CMK (cell line): ENCODE data around the gene ZNF777.
"Not testable (repeated sequence)": the region's sequence is repeated elsewhere in the genome, so short reads cannot be mapped to it uniquely, and the experiment has no call there.

Experiments
- DNase-seq: peaks from one replicate; pipeline ENCODE4 v3.0.0-alpha.2; 2010; ENCODE audit warnings: low read depth

The ZNF777 gene

DNA sequence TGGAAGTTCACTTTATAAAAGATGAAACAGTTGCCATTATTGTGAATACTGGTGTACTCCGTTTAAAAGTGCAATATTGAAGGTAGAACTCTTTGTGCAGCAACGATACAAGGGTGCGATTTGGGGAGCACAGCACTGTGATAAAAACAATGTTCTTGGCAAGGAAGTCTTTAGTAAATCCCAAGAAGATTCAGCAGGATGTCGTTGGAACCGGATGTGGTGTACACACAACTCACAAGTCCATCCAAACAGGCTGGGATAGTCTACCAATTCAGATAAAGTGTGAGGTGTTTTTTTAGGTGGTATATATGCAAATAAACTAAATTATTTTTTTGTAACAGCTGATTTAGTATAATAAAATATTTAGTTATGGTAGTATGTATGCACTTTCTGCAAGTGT lies 46.7 kb downstream of the ZNF777 start:
- no peak for DNase-seq

DNA sequence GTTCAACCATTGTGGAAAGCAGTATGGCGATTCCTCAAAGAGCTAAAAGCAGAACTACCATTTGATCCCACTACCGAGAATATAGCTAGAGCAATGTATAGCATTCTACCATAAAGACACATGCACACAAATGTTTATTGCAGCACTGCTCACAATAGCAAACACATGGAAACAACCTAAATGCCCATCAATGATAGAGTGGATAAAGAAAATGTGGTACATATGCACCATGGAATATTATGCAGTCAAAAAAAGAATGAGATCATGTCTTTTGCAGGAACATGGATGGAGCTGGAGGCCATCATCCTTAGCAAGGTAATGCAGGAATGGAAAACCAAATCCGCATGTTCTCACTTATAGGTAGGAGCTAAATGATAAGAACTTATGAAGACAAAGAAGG lies 47.8 kb downstream of the ZNF777 start:
- not testable (repeated sequence) for DNase-seq

DNA sequence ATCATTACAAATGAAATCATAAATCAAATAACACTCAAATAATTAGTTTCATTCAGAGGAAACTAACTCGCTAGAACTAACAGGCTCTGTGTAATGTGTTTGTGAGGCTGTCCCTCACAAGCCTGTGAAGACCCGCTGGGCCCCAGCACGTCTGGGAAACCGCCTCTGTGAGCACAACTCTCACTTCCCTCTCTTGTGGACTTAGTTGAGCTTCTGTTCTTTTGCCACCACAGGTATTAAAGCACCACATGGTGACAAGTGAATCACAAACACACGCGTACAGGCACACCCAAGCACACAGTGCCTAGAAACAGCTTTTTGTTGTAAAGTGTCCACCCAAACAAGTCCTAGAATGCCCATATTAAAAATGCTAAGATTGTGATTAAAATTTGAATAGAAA lies 51.0 kb downstream of the ZNF777 start:
- DNase-seq: no peak

DNA sequence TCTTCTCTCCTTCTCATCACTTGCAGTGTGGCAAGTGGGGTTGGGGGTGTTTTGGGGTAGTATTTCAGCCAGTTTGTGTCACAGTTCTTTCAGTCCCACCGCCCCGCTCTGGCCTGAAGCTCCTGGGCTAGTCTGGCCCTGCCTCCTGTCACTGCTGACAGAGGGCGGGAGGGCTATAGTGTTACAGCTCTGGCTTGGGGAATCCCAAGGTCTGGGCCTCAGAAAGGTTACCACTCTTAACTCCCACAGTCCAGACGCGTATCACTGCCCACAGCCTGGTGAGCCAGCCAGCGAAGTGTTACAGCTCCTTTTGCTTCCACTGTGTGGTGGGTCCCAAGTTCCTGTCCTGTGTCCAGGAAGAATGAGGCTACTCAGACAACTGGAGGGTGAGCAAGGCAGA lies 56.0 kb downstream of the ZNF777 start:
- no peak for DNase-seq

DNA sequence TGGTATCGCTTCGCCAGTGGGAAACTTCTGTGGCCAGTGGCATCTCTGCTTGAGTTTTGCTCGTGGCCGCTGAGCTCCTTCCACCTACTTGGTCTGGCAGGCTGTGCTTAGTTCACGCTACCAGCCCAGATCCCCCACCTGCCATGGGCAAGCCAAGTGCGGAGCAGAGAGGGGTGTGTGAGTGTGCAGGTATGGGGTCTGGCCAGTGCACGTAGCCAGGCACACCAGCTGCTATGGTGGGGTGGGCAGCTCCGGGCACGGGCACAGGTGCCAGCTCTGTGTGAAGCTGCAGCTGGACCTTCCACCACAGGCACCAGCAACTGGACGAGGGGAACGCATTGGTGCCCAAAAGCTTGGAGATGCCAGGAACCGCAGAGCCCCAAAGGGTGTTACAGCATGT lies 56.5 kb downstream of the ZNF777 start:
- DNase-seq: no peak

DNA sequence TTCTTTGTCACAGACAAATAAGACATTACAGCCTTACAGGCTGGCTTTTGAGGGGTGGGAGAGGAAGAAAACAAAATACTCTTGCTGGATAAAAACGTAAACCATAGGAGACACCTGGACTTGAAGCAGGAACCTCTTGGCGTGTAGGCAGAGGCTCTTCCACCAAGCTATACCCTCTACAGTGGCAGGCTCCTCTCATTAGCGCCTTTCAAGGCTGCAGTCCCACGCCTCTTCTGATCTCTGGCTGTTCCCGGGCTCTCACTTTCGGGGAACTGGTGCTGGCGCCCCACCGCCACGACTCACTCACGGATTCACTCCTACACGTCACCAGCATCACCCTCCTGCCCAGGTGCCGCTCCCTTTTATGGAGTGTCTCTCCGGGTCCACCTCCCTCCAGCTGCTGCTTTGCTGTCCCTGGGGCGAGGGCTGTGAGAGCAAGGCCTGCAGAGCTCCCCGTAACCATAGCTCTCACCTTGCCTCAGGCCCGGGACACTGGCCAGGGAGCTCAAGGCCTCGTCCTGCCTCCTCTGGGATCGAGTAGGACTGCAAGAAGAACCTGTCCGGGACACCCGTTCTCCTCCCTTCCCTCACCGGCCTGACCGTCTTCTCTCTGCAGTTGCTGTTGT lies 62.6 kb downstream of the ZNF777 start:
- DNase-seq: no peak

DNA sequence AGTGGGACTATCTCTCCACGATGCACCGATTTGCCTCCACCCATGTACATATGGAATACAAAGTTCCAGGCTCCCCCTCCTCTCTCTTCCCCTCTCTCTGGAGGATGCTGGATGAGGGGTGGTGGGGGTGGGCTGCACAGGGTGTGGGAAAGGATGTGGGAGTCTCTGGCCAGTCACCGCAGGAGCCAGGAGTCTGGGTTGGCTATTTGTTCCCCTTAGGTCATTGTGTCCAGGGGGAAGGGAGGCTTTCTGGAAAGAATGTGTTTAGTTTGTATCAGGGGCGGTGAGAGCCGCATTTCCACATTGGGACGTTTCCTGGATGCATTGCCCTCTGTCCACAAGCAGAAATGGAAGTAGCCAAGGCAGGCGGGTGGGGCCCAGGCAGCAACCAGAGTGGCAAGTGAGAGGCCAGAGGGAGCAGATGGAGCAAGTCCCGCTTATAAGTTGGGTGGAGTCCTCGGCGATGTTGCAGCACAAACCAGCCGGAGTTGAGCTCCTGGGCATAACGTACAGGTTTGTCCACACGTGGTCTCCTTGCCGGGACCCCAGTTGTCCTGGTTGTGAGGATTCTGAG lies 63.3 kb downstream of the ZNF777 start:
- no peak for DNase-seq

DNA sequence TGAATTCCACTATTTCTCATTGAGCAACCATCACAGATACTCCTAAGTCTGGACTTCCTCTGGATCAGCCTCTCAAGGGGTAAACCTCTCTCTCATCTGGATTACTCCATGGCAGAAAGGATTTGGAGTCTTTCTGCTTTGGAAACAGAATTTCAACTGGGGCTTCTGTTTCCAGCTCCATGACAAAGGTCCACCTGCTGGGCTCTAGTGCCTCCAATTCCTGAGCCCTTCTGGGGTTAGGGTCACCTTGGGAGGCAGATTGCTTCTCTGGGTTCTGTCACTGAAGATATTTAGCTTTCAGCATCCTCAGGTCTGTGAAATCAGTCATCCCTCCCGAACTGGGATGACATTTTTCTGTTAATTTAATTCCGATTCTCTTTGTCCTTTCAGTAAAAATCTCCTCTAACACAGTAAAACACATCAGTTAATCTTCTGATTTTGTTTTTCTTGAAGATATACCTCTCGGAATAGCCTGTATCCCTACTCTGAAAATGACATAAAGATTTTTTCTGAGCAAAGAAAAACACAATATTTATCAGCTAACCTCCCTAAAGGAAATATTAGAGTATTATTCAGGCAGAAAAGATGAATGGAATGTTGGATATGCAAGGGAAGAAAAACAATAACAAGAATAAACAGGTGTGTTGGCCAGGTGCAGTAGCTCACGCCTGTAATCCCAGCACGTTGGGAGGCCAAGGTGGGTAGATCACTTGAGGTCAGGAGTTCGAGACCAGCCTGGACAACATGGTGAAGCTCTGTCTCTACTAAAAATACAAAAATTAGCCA lies 72.1 kb downstream of the ZNF777 start:
- not testable (repeated sequence) for DNase-seq

DNA sequence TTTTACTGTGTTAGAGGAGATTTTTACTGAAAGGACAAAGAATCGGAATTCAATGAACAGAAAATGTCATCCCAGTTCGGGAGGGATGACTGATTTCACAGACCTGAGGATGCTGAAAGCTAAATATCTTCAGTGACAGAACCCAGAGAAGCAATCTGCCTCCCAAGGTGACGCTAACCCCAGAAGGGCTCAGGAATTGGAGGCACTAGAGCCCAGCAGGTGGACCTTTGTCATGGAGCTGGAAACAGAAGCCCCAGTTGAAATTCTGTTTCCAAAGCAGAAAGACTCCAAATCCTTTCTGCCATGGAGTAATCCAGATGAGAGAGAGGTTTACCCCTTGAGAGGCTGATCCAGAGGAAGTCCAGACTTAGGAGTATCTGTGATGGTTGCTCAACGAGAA lies 74.3 kb downstream of the ZNF777 start:
- DNase-seq: not testable (repeated sequence)

DNA sequence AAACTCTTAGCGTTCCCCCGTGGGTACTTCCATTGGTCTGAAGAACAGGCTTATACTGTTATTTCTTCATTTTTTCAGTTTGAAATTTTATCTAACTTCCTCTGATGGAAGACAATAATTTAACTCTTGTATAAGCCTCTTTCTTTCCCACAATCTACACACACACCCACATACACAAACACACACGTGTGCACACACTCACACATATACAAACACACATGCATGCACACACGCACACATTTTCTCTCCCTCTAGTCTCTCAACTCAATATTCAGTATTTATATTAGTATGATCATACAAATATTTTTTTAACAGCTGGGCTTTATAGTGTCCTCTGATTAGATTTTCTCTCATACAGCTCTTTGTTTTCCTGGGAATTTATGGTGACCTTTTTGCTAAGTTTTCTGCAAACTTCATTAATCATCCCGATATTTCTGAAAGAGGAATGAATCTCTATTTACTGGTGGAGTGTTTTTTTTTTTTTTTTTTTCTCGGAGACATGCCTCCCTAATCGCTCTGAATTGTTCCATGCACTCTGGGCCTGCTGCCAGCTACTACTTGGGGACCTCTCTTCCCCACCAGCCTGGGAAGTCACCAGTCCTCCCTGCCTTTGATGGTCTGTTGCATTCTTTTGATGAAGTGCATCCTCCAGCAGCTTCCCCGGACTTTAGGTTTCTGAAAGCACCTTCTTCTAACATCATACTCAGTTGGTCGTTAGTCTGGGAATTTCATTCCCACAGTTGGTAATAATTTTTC lies 75.5 kb downstream of the ZNF777 start:
- DNase-seq: no peak
